GM08714 (cell line): ENCODE data around the gene CHST15.

Experiments
- H3K4me3 ChIP-seq: fragments of 200-500 bp; sonication (Bioruptor generic); 2 replicates; pipeline ENCODE4 v1.5.1; 2014; ENCODE audit warnings: mild to moderate bottlenecking, low read length, inconsistent platforms
- ZNF274 ChIP-seq: IDR thresholded peaks from 2 replicates; pipeline ENCODE4 v1.6.1; 2012; ENCODE audit warnings: mild to moderate bottlenecking, low read depth, low read length

The CHST15 gene

GRCh38 chr10:124061030-124061429 lies 32.4 kb downstream of the CHST15 start:
- no peak overlapping the region for H3K4me3 ChIP-seq
- TF ChIP-seq ZNF274 = no peak

GRCh38 chr10:124060148-124060720 lies 33.2 kb downstream of the CHST15 start:
- no peak overlapping the region for H3K4me3 ChIP-seq
- TF ChIP-seq ZNF274 = no peak

- no peak for TF ChIP-seq ZNF274
These were observed 33.8 kb downstream of the CHST15 start for GRCh38 chr10:124059551-124059950.

GRCh38 chr10:124058346-124059003 lies 34.9 kb downstream of the CHST15 start:
- no peak for TF ChIP-seq ZNF274

More at GRCh38 chr10:124059551-124059950, 33.8 kb downstream of the CHST15 start:
- no peak overlapping the region for H3K4me3 ChIP-seq

DNA sequence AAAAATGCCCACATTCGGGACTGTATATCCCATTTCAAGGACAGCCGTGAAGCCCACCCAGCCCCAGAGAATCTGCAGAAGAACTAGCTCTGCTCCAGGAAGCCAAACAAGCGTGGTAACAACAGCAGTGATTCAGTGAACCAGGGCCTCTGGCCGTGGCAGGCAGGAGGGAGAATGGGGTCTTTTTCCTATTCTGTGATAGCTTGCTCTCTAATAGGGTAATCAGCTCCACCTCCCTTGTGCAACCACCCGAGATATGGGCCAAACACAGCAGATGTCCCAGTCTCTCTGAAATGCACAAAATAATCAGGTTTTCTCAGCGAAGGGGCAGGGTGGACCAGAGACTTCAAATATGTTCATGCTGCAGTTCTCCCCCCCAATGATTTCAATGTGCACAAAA lies 35.8 kb downstream of the CHST15 start:
- no peak for TF ChIP-seq ZNF274
- no peak overlapping the region for H3K4me3 ChIP-seq

More at GRCh38 chr10:124058346-124059003, 34.9 kb downstream of the CHST15 start:
- H3K4me3 ChIP-seq = no peak overlapping the region

- H3K4me3 ChIP-seq = no peak overlapping the region
- no peak for TF ChIP-seq ZNF274
These were observed 36.9 kb downstream of the CHST15 start for GRCh38 chr10:124056337-124056980.

- TF ChIP-seq ZNF274 = no peak
- no peak overlapping the region for H3K4me3 ChIP-seq
These were observed 39.4 kb downstream of the CHST15 start for GRCh38 chr10:124053971-124054370.

GRCh38 chr10:124052561-124052960 lies 40.8 kb downstream of the CHST15 start:
- no peak for TF ChIP-seq ZNF274
- no peak overlapping the region for H3K4me3 ChIP-seq

DNA sequence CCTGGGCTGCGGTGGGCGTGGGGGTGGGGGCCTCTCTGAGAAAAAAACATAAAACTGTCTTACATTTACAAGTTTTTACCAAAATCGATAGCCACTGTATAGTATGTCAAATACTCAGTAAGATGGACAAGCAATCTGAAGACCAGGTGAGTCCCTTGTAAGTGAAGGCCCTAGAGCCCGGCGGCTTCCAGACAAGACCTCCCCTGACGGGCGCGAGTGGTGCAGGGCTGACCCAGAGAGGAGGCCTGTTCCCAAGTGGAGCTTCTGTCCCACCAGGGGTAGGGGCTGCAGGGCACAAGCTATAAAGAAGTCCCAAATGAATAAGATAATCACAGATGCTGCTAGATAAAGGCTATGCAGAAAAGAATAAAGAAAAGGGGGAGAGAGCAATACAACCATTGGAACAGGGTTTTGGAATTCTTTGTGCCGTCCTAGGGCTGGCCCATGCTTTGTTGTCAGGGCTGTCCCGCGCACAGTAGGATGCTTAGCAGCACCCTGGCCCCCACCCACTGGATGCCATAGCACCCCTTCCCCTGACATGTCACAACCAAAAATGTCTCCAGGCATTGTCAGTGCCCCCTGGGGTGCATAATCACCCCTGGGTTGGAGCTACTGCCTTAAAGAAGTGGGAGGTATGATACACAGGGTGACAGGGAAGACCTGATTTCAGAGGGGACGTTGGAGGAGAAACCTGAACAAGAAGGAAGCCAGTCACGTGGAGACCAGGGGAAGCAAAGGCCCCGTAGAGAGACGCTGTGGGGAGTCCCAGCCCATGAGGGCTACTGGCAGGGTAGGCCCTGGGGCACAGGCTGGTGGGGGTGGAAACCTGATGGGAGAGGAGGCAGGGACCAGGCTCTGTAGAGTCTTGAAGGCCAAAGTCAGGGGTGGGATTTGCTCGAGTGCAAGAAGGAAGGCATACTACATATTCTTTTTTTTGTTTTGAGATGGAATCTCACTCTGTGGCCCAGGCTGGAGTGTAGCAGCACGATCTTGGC lies 43.1 kb downstream of the CHST15 start:
- TF ChIP-seq ZNF274 = no peak
- no peak overlapping the region for H3K4me3 ChIP-seq

DNA sequence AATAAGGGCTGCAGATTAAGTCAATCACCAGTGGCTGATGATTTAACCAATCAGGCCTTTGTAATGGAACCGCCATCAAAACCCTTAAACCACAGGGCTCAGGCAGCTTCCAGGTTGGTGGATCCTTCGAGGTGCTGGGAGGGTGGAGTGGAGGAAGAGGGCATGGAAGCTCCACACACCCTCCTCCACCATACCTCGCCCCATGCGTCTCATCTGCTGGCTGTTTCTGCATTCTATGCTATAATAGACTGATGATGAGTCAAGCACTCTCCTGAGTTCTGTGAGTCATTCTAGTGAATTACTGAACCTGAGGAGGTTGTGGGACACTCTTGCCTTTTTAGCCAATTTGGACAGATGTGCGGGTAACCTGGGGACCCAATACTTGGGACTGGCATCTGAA lies 43.9 kb downstream of the CHST15 start:
- TF ChIP-seq ZNF274 = no peak
- no peak overlapping the region for H3K4me3 ChIP-seq

GRCh38 chr10:124048371-124049290 lies 44.8 kb downstream of the CHST15 start:
- TF ChIP-seq ZNF274 = no peak
- no peak overlapping the region for H3K4me3 ChIP-seq

- H3K4me3 ChIP-seq = no peak overlapping the region
- TF ChIP-seq ZNF274 = no peak
These were observed 45.8 kb downstream of the CHST15 start for GRCh38 chr10:124047427-124048152.
